Subcutaneous adipose tissue (tissue), 4 donors: Measurements from ENCODE around the gene HSD17B2. TPM values are rescaled to one million over a fixed set of nuclear protein-coding genes. Genes with fewer than 3 reads are reported as not detected.

ENCODE experiments used
- total RNA-seq, 4 donors: library from RNA; depleted of rRNA; stranded (reverse); fragments of >200 nt; gene quantifications; one replicate each; pipeline ENCODE4 v1.1.0, GENCODE V29; 2016
- TF ChIP-seq, protein P1 (sequence below): fragments of 450-650 bp; IDR thresholded peaks from one replicate; pipeline ENCODE4 v1.5.1; 2016; ENCODE audit warnings: low read depth, mild to moderate bottlenecking, control low read depth, antibody characterized with exemption, moderate library complexity

Gene HSD17B2
- total RNA-seq, 4 donors from 2014 or later: not detected

DNA sequence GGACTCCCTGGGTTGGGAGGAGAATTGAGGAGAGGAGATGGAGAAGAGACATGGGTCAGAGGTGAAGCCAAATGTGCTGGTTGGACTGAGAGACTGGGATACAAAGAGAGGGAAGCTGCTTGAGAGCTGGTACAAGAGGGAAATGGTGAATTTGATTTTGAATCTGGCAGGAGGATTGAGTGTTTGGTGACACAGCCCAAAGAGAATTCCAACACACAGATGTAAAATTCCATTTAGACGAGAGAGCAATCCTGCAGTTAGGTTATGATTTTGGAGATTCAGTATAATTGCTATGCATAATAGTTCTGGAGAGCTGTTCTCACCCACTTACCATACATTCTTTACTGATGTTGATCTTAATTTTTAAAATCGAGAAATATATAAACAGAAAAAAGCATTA, 57.7 kb downstream of the HSD17B2 start:
- TF ChIP-seq, protein P1, sequence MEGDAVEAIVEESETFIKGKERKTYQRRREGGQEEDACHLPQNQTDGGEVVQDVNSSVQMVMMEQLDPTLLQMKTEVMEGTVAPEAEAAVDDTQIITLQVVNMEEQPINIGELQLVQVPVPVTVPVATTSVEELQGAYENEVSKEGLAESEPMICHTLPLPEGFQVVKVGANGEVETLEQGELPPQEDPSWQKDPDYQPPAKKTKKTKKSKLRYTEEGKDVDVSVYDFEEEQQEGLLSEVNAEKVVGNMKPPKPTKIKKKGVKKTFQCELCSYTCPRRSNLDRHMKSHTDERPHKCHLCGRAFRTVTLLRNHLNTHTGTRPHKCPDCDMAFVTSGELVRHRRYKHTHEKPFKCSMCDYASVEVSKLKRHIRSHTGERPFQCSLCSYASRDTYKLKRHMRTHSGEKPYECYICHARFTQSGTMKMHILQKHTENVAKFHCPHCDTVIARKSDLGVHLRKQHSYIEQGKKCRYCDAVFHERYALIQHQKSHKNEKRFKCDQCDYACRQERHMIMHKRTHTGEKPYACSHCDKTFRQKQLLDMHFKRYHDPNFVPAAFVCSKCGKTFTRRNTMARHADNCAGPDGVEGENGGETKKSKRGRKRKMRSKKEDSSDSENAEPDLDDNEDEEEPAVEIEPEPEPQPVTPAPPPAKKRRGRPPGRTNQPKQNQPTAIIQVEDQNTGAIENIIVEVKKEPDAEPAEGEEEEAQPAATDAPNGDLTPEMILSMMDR: no peak

DNA sequence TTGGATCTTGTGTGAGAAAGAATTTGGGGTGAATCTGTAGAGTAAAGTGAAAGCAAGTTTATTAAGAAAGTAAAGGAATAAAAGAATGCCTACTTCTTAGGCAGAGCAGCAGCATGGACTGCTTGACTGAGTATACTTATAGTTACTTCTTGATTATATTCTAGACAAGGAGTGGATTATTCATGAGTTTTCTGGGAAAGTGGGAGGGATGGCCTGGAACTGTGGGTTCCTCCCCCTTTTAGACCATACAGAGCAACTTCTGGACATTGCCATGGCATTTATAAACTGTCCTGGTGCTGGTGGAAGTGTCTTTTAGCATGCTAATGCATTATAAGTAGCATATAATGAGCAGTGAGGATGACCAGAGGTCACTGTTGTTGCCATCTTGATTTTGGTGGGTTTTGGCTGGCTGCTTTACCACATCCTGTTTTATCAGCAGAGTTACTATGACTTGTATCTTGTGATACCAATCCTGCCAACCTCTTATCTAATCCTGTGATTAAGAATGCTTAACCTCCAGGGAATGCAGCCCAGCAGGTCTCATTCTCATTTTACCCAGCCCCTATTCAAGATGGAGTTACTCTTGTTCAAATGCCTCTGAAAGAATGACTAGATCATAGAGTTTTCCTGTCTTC, 58.7 kb downstream of the HSD17B2 start:
- TF ChIP-seq, protein P1: no peak

DNA sequence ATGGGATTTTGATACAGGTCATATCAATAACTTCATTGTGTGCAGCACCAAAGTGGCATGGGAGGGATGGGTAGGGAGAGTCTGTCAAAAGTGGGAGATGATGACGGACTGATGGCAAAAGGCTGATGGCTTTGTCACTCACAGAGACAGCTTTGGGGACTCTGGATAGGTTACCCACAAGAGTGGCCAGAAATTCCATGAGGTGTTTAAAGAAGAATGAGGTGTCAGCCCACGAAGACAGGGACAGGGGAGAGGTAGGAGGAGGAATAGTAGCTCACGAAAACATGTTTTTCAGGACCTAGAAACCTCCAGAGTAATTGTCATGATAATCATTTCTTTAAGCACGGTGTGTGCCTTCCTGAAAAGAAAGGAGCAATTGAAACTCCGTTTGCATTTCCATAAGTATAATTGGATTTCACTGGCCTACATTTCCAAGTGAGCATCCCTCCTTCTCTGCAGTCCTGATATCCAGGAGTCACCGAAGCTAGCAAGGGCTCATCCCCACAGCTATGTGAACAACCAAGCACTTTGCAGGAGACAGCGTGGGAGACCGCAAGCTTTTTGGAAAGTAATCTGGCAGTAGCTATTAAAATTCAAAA, 60.0 kb downstream of the HSD17B2 start:
- TF ChIP-seq, protein P1: no peak

DNA sequence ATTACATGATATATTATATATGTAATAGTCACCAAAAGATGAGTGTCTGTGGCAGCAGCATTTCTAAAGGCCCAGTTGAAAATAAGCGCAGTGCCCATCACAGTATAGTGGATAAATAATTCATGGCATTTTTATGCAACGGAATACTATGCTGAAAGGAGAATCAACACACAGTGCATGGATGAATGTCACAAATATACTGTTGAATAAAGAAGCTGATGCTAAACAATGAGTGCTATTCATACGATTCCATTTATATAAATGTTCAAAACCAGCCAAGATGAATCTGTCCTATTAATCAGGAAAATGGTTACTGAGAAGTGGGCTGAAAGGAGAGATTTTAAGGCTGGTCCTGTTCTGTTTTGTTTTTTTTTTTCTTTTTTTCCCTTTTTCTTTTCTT, 61.6 kb downstream of the HSD17B2 start:
- TF ChIP-seq, protein P1: no peak

DNA sequence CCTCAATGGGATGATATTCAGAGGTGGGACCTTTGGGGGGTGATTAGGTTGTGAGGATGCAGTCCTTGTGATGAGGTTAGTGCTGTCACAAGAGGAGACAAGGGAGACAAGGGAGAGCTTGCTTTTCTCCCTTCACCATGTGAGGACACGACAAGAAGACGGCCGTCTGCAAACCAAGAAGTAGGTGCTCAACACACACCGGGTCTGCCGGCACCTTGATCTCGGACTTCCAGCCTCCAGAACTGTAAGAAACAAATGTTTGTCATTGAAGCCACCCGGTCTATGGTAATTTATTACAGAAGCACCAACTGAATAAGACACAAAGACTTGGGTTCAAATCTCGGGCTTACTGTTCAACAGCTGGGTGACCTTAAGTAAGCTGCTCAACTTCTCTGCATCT, 70.1 kb downstream of the HSD17B2 start:
- TF ChIP-seq, protein P1: no peak

DNA sequence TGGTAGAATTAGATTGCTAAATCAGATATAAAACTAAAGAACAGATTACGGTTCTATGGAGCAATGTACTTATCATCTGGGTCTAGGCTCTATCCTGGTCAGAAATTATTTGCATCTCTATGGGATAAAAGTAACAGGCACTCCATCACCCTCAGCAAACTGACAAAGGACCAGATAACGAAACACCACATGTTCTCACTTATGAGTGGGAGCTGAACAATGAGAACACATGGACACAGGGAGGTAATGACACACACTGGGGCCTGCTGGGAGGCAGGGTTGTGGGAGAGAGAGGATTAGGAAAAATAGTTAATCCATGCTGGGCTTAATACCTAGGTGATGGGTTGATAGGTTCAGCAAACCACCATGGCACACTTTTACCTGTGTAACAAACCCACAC, 73.0 kb downstream of the HSD17B2 start:
- TF ChIP-seq, protein P1: no peak

DNA sequence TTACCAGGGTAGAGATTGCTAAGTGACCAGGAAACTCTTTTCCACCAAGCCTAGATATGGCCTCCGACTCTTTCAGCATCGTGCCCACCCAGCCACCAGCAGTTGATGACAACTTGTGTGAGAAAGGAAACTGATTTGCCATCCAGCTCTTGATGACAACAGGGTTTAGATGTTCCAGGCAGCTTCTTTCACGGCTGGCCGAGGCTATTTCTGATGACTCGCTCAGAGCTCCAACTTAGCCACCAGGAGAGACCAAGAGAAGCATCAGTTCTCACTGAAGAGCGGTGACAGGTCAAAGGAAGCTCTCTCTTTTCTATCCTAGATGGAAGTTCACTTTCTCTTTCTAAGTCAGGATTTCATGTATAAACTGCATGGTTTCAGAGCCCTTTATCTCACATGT, 73.7 kb downstream of the HSD17B2 start:
- TF ChIP-seq, protein P1: no peak
